GM12874 (cell line): ENCODE results near the gene RHOBTB1.

Source experiments
- CTCF ChIP-seq: IDR thresholded peaks from 2 replicates; pipeline ENCODE4 v1.5.1; 2011; ENCODE audit warnings: low read depth, mild to moderate bottlenecking, control low read depth, low read length, moderate library complexity; ENCODE audit not compliant: insufficient read depth

Gene RHOBTB1

GRCh38 chr10:60908896-60909295 is 35.1 kb downstream of the RHOBTB1 start:
- TF ChIP-seq CTCF: no peak

- TF ChIP-seq CTCF: no peak
These were observed 36.0 kb downstream of the RHOBTB1 start for GRCh38 chr10:60908031-60908430.

- no peak for TF ChIP-seq CTCF
These were observed 36.7 kb downstream of the RHOBTB1 start for GRCh38 chr10:60907236-60907635.

- no peak for TF ChIP-seq CTCF
These were observed 37.6 kb downstream of the RHOBTB1 start for GRCh38 chr10:60906411-60906810.

- TF ChIP-seq CTCF: no peak
These were observed 38.4 kb downstream of the RHOBTB1 start for GRCh38 chr10:60905580-60905979.

GRCh38 chr10:60903096-60903495 is 40.9 kb downstream of the RHOBTB1 start:
- TF ChIP-seq CTCF: no peak

GRCh38 chr10:60901561-60902235 is 42.3 kb downstream of the RHOBTB1 start:
- TF ChIP-seq CTCF: no peak

- no peak for TF ChIP-seq CTCF
These were observed 44.7 kb downstream of the RHOBTB1 start for GRCh38 chr10:60899266-60899665.
